Measurements from ENCODE around the gene PCDHA1. TPM values are rescaled to one million over a fixed set of nuclear protein-coding genes. Genes with fewer than 3 reads are reported as not detected.

Gene PCDHA1
- total RNA-seq, 1 donor from 2014 or later = not detected

DNA sequence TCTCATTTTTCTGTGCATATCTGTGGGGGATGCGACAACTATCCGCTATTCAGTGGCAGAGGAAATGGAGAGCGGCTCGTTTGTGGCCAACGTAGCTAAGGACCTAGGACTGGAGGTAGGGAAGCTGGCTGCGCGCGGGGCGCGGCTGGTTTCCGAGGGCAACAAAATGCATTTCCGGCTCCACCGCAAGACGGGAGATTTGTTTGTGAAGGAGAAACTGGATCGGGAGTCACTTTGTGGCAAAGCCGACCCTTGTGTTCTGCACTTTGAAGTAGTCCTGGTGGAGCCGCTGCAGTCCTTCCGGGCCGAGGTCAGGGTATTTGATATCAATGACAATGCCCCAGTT lies 265.6 kb downstream of the PCDHA1 start:
- Mint-ChIP-seq H3K27ac (no peak overlapping the region), H3K4me1 (ENCODE audit: low read depth) (peaks cover 5% of the 10 kb centered on the region), H3K36me3 (ENCODE audit: insufficient read depth) (no peaks in the 10 kb centered on the region), H3K27me3 (peaks cover 37% of the 10 kb centered on the region), H3K4me3 (ENCODE audit: low read depth) (peak overlapping the region; percentile 83), H3K9me3 (ENCODE audit: low read depth) (no peaks in the 10 kb centered on the region)
- DNase-seq (ENCODE audit: low spot score, unreplicated experiment) = no peak
- TF ChIP-seq CTCF (IDR thresholded peaks at IDR 0.05; ENCODE audit: unreplicated experiment) = no peak

Other genes with a start within 250 kb of the PCDHA1 start
- gene EIF4EBP3, start 238.5 kb upstream of the PCDHA1 start, total RNA-seq = 6.1 and 6.7 TPM in 2 replicates
- 31.8 and 34.6 TPM in 2 replicates for gene SRA1, start 228.7 kb upstream of the PCDHA1 start, total RNA-seq
- 47.8 and 53.6 TPM in 2 replicates for gene APBB3, start 221.5 kb upstream of the PCDHA1 start, total RNA-seq
- gene SLC35A4, start 221.3 kb upstream of the PCDHA1 start, total RNA-seq = 67.3 and 69.2 TPM in 2 replicates
- gene CD14, start 153.0 kb upstream of the PCDHA1 start, total RNA-seq = 0.36 TPM in 1 of 2 replicates, not detected in the other
- gene TMCO6, start 146.7 kb upstream of the PCDHA1 start, total RNA-seq = 25.9 and 27.5 TPM in 2 replicates
- 62.4 and 63.9 TPM in 2 replicates for gene NDUFA2, start 138.5 kb upstream of the PCDHA1 start, total RNA-seq
- 76.1 and 85.2 TPM in 2 replicates for gene IK, start 138.3 kb upstream of the PCDHA1 start, total RNA-seq
- gene WDR55, start 121.2 kb upstream of the PCDHA1 start, total RNA-seq = 26.0 and 26.9 TPM in 2 replicates
- gene DND1, start 112.6 kb upstream of the PCDHA1 start, total RNA-seq = 3.1 and 4.0 TPM in 2 replicates
- gene HARS1, start 94.8 kb upstream of the PCDHA1 start, total RNA-seq = 77.7 and 78.9 TPM in 2 replicates
- gene HARS2, start 94.7 kb upstream of the PCDHA1 start, total RNA-seq = 44.7 and 47.5 TPM in 2 replicates
- gene ZMAT2, start 85.7 kb upstream of the PCDHA1 start, total RNA-seq = 67.6 and 67.7 TPM in 2 replicates
- 5.6 and 5.9 TPM in 2 replicates for gene PCDHA2, start 8.7 kb downstream of the PCDHA1 start, total RNA-seq
- gene PCDHA3, start 14.9 kb downstream of the PCDHA1 start, total RNA-seq = 1.5 and 2.4 TPM in 2 replicates
- 27.8 and 28.6 TPM in 2 replicates for gene PCDHA4, start 20.9 kb downstream of the PCDHA1 start, total RNA-seq
- gene PCDHA5, start 35.5 kb downstream of the PCDHA1 start, total RNA-seq = 3.4 and 4.4 TPM in 2 replicates
- gene PCDHA6, start 41.8 kb downstream of the PCDHA1 start, total RNA-seq = 12.5 and 13.2 TPM in 2 replicates
- 4.3 and 4.9 TPM in 2 replicates for gene PCDHA7, start 48.1 kb downstream of the PCDHA1 start, total RNA-seq
- gene PCDHA8, start 55.0 kb downstream of the PCDHA1 start, total RNA-seq = 4.9 and 5.1 TPM in 2 replicates
- gene PCDHA9, start 62.2 kb downstream of the PCDHA1 start, total RNA-seq = 3.4 and 3.8 TPM in 2 replicates
- gene PCDHA10, start 69.8 kb downstream of the PCDHA1 start, total RNA-seq = 18.3 and 19.2 TPM in 2 replicates
- gene PCDHA11, start 82.8 kb downstream of the PCDHA1 start, total RNA-seq = 10.0 and 10.5 TPM in 2 replicates
- 12.9 and 13.7 TPM in 2 replicates for gene PCDHA12, start 89.2 kb downstream of the PCDHA1 start, total RNA-seq
- gene PCDHA13, start 96.0 kb downstream of the PCDHA1 start, total RNA-seq = 3.5 and 3.9 TPM in 2 replicates
- gene PCDHAC1, start 140.2 kb downstream of the PCDHA1 start, total RNA-seq = 7.7 and 8.9 TPM in 2 replicates
- gene PCDHAC2, start 180.3 kb downstream of the PCDHA1 start, total RNA-seq = 1.8 and 1.9 TPM in 2 replicates